Measurements from ENCODE around the gene NUDT16L1. TPM values are rescaled to one million over a fixed set of nuclear protein-coding genes. Genes with fewer than 3 reads are reported as not detected.
A peak's percentile ranks its signal among the peaks of the same experiment; 100 is the strongest.
"Not testable (repeated sequence)": the region's sequence is repeated elsewhere in the genome, so short reads cannot be mapped to it uniquely, and the experiment has no call there.

Gene NUDT16L1
- total RNA-seq, 1 experiment from 2014 or later, result 21.8 TPM

GRCh38 chr16:4734730-4735535, 41.6 kb downstream of the NUDT16L1 start:
- TSS peak; percentile 68 for BruUV-seq (replicated peaks)
- CTCF ChIA-PET, result interaction anchor here (0.5 to 1.3 kb wide), 10 partner anchors 18 to 411 kb away, joined by 3 to 7 read pairs (median 3); partner anchors contain the start of gene MGRN1
- TF ChIP-seq CTCF (IDR thresholded peaks at IDR 0.05; ENCODE audit: unreplicated experiment), result no peak
- POLR2A ChIA-PET, result interaction anchor here (0.5 to 2.9 kb wide), 28 partner anchors 10 to 337 kb away, joined by 3 to 64 read pairs (median 5); partner anchors contain the start of genes ALG1, GLYR1, ROGDI and SEPTIN12
- Mint-ChIP-seq H3K27ac (ENCODE audit: low read depth, unreplicated experiment) (peak overlapping the region; percentile 98), H3K9me3 (ENCODE audit: unreplicated experiment) (no peaks in the 10 kb centered on the region), H3K36me3 (ENCODE audit: insufficient read depth, unreplicated experiment) (peaks cover 28% of the 10 kb centered on the region), H3K27me3 (ENCODE audit: insufficient read depth, unreplicated experiment) (no peaks in the 10 kb centered on the region), H3K4me1 (ENCODE audit: insufficient read depth, unreplicated experiment) (peaks cover 13% of the 10 kb centered on the region), H3K4me3 (ENCODE audit: unreplicated experiment) (peak overlapping the region; percentile 98)
- DNase-seq (ENCODE audit: unreplicated experiment), result peak; percentile 72
- intact Hi-C loops (cut with micrococcal nuclease), result loop anchor here (1.0 to 10.0 kb wide), 3 partner anchors 32 to 360 kb away; partner anchors contain the start of genes EEF2KMT and ZNF500

- intact Hi-C loops (cut with micrococcal nuclease), result loop anchor here (10.0 kb wide), 1 partner anchor 358 kb away; the partner anchor contains the start of gene EEF2KMT
- DNase-seq (ENCODE audit: unreplicated experiment), result no peak
- TF ChIP-seq CTCF (IDR thresholded peaks at IDR 0.05; ENCODE audit: unreplicated experiment), result no peak
- H3K27me3 Mint-ChIP-seq (ENCODE audit: insufficient read depth, unreplicated experiment), result no peaks in the 10 kb centered on the region
- no peaks in the 10 kb centered on the region for H3K9me3 Mint-ChIP-seq (ENCODE audit: unreplicated experiment)
- H3K4me1 Mint-ChIP-seq (ENCODE audit: insufficient read depth, unreplicated experiment), result peaks cover 13% of the 10 kb centered on the region
- BruUV-seq (replicated peaks), result no TSS peak
- ChIA-PET CTCF (interaction anchor here (0.7 kb wide), 2 partner anchors 32 to 244 kb away, joined by 3 read pairs; no protein-coding TSS in a partner anchor), POLR2A (interaction anchor here (1.8 kb wide), 1 partner anchor 32 kb away, joined by 11 read pairs; no protein-coding TSS in a partner anchor)
- H3K36me3 Mint-ChIP-seq (ENCODE audit: insufficient read depth, unreplicated experiment), result peaks cover 12% of the 10 kb centered on the region
- no peak overlapping the region for H3K4me3 Mint-ChIP-seq (ENCODE audit: unreplicated experiment)
- no peak overlapping the region for H3K27ac Mint-ChIP-seq (ENCODE audit: low read depth, unreplicated experiment)
Observed at GRCh38 chr16:4736546-4736945, 43.2 kb downstream of the NUDT16L1 start.

DNA sequence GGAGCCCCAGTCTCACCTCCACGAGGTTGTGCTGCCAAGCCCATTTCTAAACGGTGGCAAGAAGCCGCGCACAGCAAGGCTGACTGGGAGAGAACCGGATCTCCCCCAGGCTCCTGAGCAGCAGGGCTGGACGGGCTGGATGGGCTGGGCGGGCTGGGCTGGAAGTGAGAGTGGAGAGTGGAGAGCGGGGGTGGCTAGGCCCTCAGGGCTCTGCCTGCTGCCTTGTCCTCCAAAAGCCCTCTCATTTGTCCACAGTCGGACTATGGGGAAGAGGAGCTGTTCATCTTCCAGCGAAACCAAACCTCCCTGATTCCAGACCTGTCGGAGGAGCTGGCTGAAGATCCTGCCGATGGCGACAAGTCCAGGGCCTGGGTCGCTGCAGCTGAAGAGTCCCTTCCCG, 44.2 kb downstream of the NUDT16L1 start:
- Mint-ChIP-seq H3K4me3 (ENCODE audit: unreplicated experiment) (no peak overlapping the region), H3K9me3 (ENCODE audit: unreplicated experiment) (no peaks in the 10 kb centered on the region), H3K27me3 (ENCODE audit: insufficient read depth, unreplicated experiment) (no peaks in the 10 kb centered on the region), H3K27ac (ENCODE audit: low read depth, unreplicated experiment) (no peak overlapping the region), H3K36me3 (ENCODE audit: insufficient read depth, unreplicated experiment) (peaks cover 8% of the 10 kb centered on the region), H3K4me1 (ENCODE audit: insufficient read depth, unreplicated experiment) (peaks cover 11% of the 10 kb centered on the region)
- POLR2A ChIA-PET, result interaction anchor here (1.4 to 1.8 kb wide), 2 partner anchors 31 to 110 kb away, joined by 3 to 11 read pairs; no protein-coding TSS in a partner anchor
- DNase-seq (ENCODE audit: unreplicated experiment), result no peak
- TF ChIP-seq CTCF (IDR thresholded peaks at IDR 0.05; ENCODE audit: unreplicated experiment), result no peak
- CTCF ChIA-PET, result interaction anchor here (2.3 kb wide), 1 partner anchor 10 kb away, joined by 5 read pairs; no protein-coding TSS in a partner anchor
- intact Hi-C loops (cut with micrococcal nuclease), result loop anchor here (10.0 kb wide), 1 partner anchor 357 kb away; the partner anchor contains the start of gene EEF2KMT
- no TSS peak for BruUV-seq (replicated peaks)

DNA sequence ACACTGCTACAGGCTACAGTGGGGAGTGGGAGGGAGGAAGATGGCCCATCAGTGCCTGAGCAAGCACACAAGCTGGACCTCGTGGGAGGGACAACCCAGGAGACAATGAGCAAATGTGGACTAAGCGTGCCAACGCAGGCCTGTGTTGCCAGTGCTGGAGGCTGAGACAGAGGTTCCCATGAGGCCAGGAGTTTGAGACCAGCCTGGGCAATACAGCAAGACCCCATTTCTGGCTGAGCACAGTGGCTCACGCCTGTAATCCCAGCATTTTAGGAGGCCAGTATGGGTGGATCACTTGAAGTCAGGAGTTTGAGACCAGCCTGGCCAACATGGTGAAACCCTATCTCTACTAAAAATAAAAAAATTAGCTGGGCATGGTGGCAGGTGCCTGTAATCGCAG, 45.0 kb downstream of the NUDT16L1 start:
- ChIA-PET CTCF (interaction anchor here (1.0 to 2.3 kb wide), 2 partner anchors 9 to 218 kb away, joined by 5 read pairs; no protein-coding TSS in a partner anchor), POLR2A (interaction anchor here (0.6 to 1.8 kb wide), 3 partner anchors 11 to 110 kb away, joined by 3 to 11 read pairs (median 3); no protein-coding TSS in a partner anchor)
- intact Hi-C loops (cut with micrococcal nuclease), result loop anchor here (10.0 kb wide), 1 partner anchor 356 kb away; the partner anchor contains the start of gene EEF2KMT
- H3K4me1 Mint-ChIP-seq (ENCODE audit: insufficient read depth, unreplicated experiment); H3K27me3 Mint-ChIP-seq (ENCODE audit: insufficient read depth, unreplicated experiment); DNase-seq (ENCODE audit: unreplicated experiment); H3K9me3 Mint-ChIP-seq (ENCODE audit: unreplicated experiment); H3K27ac Mint-ChIP-seq (ENCODE audit: low read depth, unreplicated experiment); H3K4me3 Mint-ChIP-seq (ENCODE audit: unreplicated experiment); H3K36me3 Mint-ChIP-seq (ENCODE audit: insufficient read depth, unreplicated experiment); BruUV-seq (replicated peaks): not testable (repeated sequence)

Data from MCF 10A (cell line).